H9 (cell line): ENCODE measurements around the gene KCNJ11. TPM values are rescaled to one million over a fixed set of nuclear protein-coding genes. Genes with fewer than 3 reads are reported as not detected.

Experiments
- DNase-seq: peaks from one replicate; pipeline ENCODE4 v3.0.0-alpha.2; 2017
- H2AFZ ChIP-seq: one replicate; pipeline ENCODE4 v1.6.1; 2013; ENCODE audit warnings: mild to moderate bottlenecking, low read length, control low read depth, moderate library complexity
- H2AK5ac ChIP-seq: 2 replicates; pipeline ENCODE4 v1.6.1; 2013; ENCODE audit warnings: low read length, control low read depth, mixed read lengths; ENCODE audit not compliant: insufficient read length
- H2BK120ac ChIP-seq: one replicate; pipeline ENCODE4 v1.6.1; 2013; ENCODE audit warnings: low read depth, mild to moderate bottlenecking, low read length, control low read depth, inconsistent platforms; ENCODE audit not compliant: poor library complexity, severe bottlenecking
- H2BK12ac ChIP-seq: 2 replicates; pipeline ENCODE4 v1.6.1; 2013; ENCODE audit warnings: low read length, control low read depth, mixed read lengths, low read depth; ENCODE audit not compliant: insufficient read length
- H2BK15ac ChIP-seq: 2 replicates; pipeline ENCODE4 v1.6.1; 2013; ENCODE audit warnings: low read depth, low read length, control low read depth
- H2BK20ac ChIP-seq: one replicate; pipeline ENCODE4 v1.6.1; 2013; ENCODE audit warnings: low read depth, mild to moderate bottlenecking, low read length, control low read depth, inconsistent platforms; ENCODE audit not compliant: poor library complexity, severe bottlenecking
- H2BK5ac ChIP-seq: 2 replicates; pipeline ENCODE4 v1.6.1; 2013; ENCODE audit warnings: low read length, control low read depth, mixed read lengths; ENCODE audit not compliant: insufficient read length
- H3K14ac ChIP-seq: 2 replicates; pipeline ENCODE4 v1.6.1; 2013; ENCODE audit warnings: low read length, control low read depth; ENCODE audit not compliant: insufficient read depth
- H3K18ac ChIP-seq: 2 replicates; pipeline ENCODE4 v1.6.1; 2013; ENCODE audit warnings: low read depth, mild to moderate bottlenecking, mixed read lengths, low read length, control low read depth; ENCODE audit not compliant: insufficient read length
- H3K23ac ChIP-seq: 2 replicates; pipeline ENCODE4 v1.6.1; 2013; ENCODE audit warnings: low read length, control low read depth, mixed read lengths, low read depth; ENCODE audit not compliant: insufficient read length
- H3K23me2 ChIP-seq: 2 replicates; pipeline ENCODE4 v1.6.1; 2013; ENCODE audit warnings: low read depth, mild to moderate bottlenecking, mixed read lengths, low read length, control low read depth; ENCODE audit not compliant: insufficient read length, poor library complexity, severe bottlenecking
- H3K27ac ChIP-seq: 2 replicates; pipeline ENCODE4 v1.5.1; 2013; ENCODE audit warnings: low read length, control low read depth, mixed read lengths, low read depth; ENCODE audit not compliant: insufficient read length
- H3K27me3 ChIP-seq: 2 replicates; pipeline ENCODE4 v1.6.1; 2013; ENCODE audit warnings: low read length, control low read depth, inconsistent platforms; ENCODE audit not compliant: insufficient read depth
- H3K4ac ChIP-seq: 2 replicates; pipeline ENCODE4 v1.6.1; 2013; ENCODE audit warnings: low read depth, mild to moderate bottlenecking, control low read depth, inconsistent platforms, low read length, moderate library complexity
- H3K4me1 ChIP-seq: 2 replicates; pipeline ENCODE4 v1.6.1; 2013; ENCODE audit warnings: low read length, control low read depth, inconsistent platforms; ENCODE audit not compliant: insufficient read depth
- H3K4me2 ChIP-seq: 2 replicates; pipeline ENCODE4 v1.6.1; 2013; ENCODE audit warnings: low read length, control low read depth, mixed read lengths; ENCODE audit not compliant: insufficient read length, insufficient read depth
- H3K56ac ChIP-seq: 2 replicates; pipeline ENCODE4 v1.6.1; 2013; ENCODE audit warnings: low read depth, mild to moderate bottlenecking, mixed read lengths, low read length, control low read depth; ENCODE audit not compliant: insufficient read length
- H3K79me1 ChIP-seq: 2 replicates; pipeline ENCODE4 v1.6.1; 2013; ENCODE audit warnings: low read depth, mild to moderate bottlenecking, moderate library complexity, low read length, control low read depth, inconsistent platforms; ENCODE audit not compliant: insufficient read depth, poor library complexity, severe bottlenecking
- H3K79me2 ChIP-seq: 2 replicates; pipeline ENCODE4 v1.6.1; 2013; ENCODE audit warnings: low read length, control low read depth, inconsistent platforms; ENCODE audit not compliant: insufficient read depth
- H3K9ac ChIP-seq: 2 replicates; pipeline ENCODE4 v1.6.1; 2013; ENCODE audit warnings: low read length, control low read depth, mixed read lengths; ENCODE audit not compliant: insufficient read length; ENCODE audit errors: extremely low read depth
- H3K9me3 ChIP-seq: one replicate; pipeline ENCODE4 v1.6.1; 2013; ENCODE audit warnings: low read depth, low read length, inconsistent platforms; ENCODE audit not compliant: control insufficient read depth
- H3T11ph ChIP-seq: one replicate; pipeline ENCODE4 v1.6.1; 2013; ENCODE audit warnings: mild to moderate bottlenecking, low read length, control low read depth, inconsistent platforms
- H4K20me1 ChIP-seq: one replicate; pipeline ENCODE4 v1.6.1; 2013; ENCODE audit not compliant: control insufficient read depth, insufficient read length, insufficient read depth
- H4K5ac ChIP-seq: 2 replicates; pipeline ENCODE4 v1.6.1; 2013; ENCODE audit warnings: low read depth, mild to moderate bottlenecking, mixed read lengths, low read length, control low read depth; ENCODE audit not compliant: insufficient read length
- H4K8ac ChIP-seq: replicated peaks from 2 replicates; pipeline ENCODE4 v1.6.1; 2013; ENCODE audit warnings: low read length, control low read depth, mixed read lengths, low read depth; ENCODE audit not compliant: insufficient read length
- H4K91ac ChIP-seq: 2 replicates; pipeline ENCODE4 v1.6.1; 2013; ENCODE audit warnings: low read depth, mild to moderate bottlenecking, moderate library complexity, mixed read lengths, low read length, control low read depth; ENCODE audit not compliant: insufficient read length
- H3K27ac Mint-ChIP-seq, 3 experiments: 2 replicates in 2 of 3; 3 replicates in 1 of 3; pipeline ENCODE4 v1.8.0; 2020 to 2021; ENCODE audit warnings: mixed read lengths in 3 of 3, mild to moderate bottlenecking in 1 of 3, moderate library complexity in 1 of 3
- H3K27me3 Mint-ChIP-seq: 2 replicates; pipeline ENCODE4 v1.8.0; 2021; ENCODE audit warnings: low read depth, mild to moderate bottlenecking, moderate library complexity, mixed read lengths
- H3K36me3 Mint-ChIP-seq, 3 experiments: 2 replicates in 2 of 3; 3 replicates in 1 of 3; pipeline ENCODE4 v1.8.0; 2020 to 2021; ENCODE audit warnings: low read depth in 3 of 3, mixed read lengths in 3 of 3; ENCODE audit not compliant: insufficient read depth in 1 of 3
- H3K4me1 Mint-ChIP-seq, 2 experiments: 2 replicates each; pipeline ENCODE4 v1.8.0; 2020; ENCODE audit warnings: mixed read lengths in 2 of 2
- H3K4me3 Mint-ChIP-seq, 2 experiments: 2 replicates in 1 of 2; 3 replicates in 1 of 2; pipeline ENCODE4 v1.8.0; 2020 to 2021; ENCODE audit warnings: mild to moderate bottlenecking in 2 of 2, mixed read lengths in 2 of 2, moderate library complexity in 1 of 2
- H3K9me3 Mint-ChIP-seq, 2 experiments: 2 replicates in 1 of 2; 3 replicates in 1 of 2; pipeline ENCODE4 v1.8.0; 2020; ENCODE audit warnings: mild to moderate bottlenecking in 2 of 2, mixed read lengths in 2 of 2, moderate library complexity in 1 of 2
- CTCF ChIP-seq: fragments of 200-600 bp; sonication (generic); conservative IDR thresholded peaks from 3 replicates; pipeline ENCODE4 v1.8.0; 2021; ENCODE audit warnings: antibody characterized with exemption, mild to moderate bottlenecking
- WGBS: extraction: QIAGEN DNeasy Blood & Tissue Kit; methylation state at CpG from one replicate; pipeline ENCODE4 v1.1.7; 2013; ENCODE audit warnings: missing lambda C conversion rate, low lambda C conversion rate, mixed read lengths; ENCODE audit not compliant: insufficient read length; ENCODE audit errors: extremely low coverage; 5-methylcytosine and 5-hydroxymethylcytosine counted together
- total RNA-seq: library from RNA; stranded (reverse); gene quantifications from 2 replicates; pipeline ENCODE4 v1.2.1, GENCODE V29; 2021

KCNJ11 gene
- total RNA-seq, 1 experiment from 2014 or later, result 2.3 TPM

GRCh38 chr11:17408026-17408425 lies 19.6 kb upstream of the KCNJ11 start:
- H3K23me2 ChIP-seq, result no peaks in the 10 kb centered on the region
- H3K18ac ChIP-seq, result no peak overlapping the region
- no peak overlapping the region for H2BK15ac ChIP-seq
- H3K56ac ChIP-seq, result no peak overlapping the region
- no peak overlapping the region for H3K4ac ChIP-seq
- no peak overlapping the region for H4K91ac ChIP-seq
- no peaks in the 10 kb centered on the region for H3K27me3 ChIP-seq
- no peak overlapping the region for H3K9ac ChIP-seq
- peaks cover 0 to 6% of the 10 kb centered on the region in 2 experiments; a peak in 2 of 5 replicates for H3K9me3 Mint-ChIP-seq
- no peak overlapping the region for H3K23ac ChIP-seq
- no peak for TF ChIP-seq CTCF
- no peaks in the 10 kb centered on the region for H3K4me1 ChIP-seq
- H3K36me3 Mint-ChIP-seq, result no peaks in the 10 kb centered on the region
- no peak overlapping the region for H2AK5ac ChIP-seq
- no peak overlapping the region for H3K4me2 ChIP-seq
- peaks cover 25% of the 10 kb centered on the region for H3K27me3 Mint-ChIP-seq
- H3K4me3 Mint-ChIP-seq, result no peak overlapping the region
- no peak overlapping the region for H2AFZ ChIP-seq
- no peak for DNase-seq
- H3T11ph ChIP-seq, result no peak overlapping the region
- no peak overlapping the region for H4K8ac ChIP-seq
- peaks cover 5 to 19% of the 10 kb centered on the region in 2 experiments for H3K4me1 Mint-ChIP-seq
- WGBS, result no CpG with 5 or more reads among the region's 2 CpGs
- no peak overlapping the region for H2BK5ac ChIP-seq
- H2BK120ac ChIP-seq, result no peak overlapping the region
- no peak overlapping the region for H2BK20ac ChIP-seq
- H3K79me2 ChIP-seq, result no peaks in the 10 kb centered on the region
- H3K9me3 ChIP-seq, result no peaks in the 10 kb centered on the region
- H4K20me1 ChIP-seq, result no peaks in the 10 kb centered on the region
- H3K79me1 ChIP-seq, result no peaks in the 10 kb centered on the region
- no peak overlapping the region for H4K5ac ChIP-seq
- H3K14ac ChIP-seq, result no peak overlapping the region
- no peak overlapping the region; a peak in 1 of 7 replicates for H3K27ac Mint-ChIP-seq
- H2BK12ac ChIP-seq, result no peak overlapping the region
- H3K27ac ChIP-seq, result no peak overlapping the region
